Activated CD4-positive, alpha-beta T cell treated with anti-CD3 and anti-CD28 coated beads for 36 hours (primary cell): ENCODE data around the gene SLC16A11. TPM values are rescaled to one million over a fixed set of nuclear protein-coding genes. Genes with fewer than 3 reads are reported as not detected.

Source experiments
- ATAC-seq: fragments of 200-7000 bp; cut with Tn5 transposase; one replicate; pipeline ENCODE4 v1.10.0; 2021; ENCODE audit warnings: mild to moderate bottlenecking, moderate library complexity
- CTCF ChIA-PET: fragments of 350-600 bp; sonication (Branson Sonifier 250); formaldehyde crosslinking; loops from one replicate; lab custom pipeline; 2021; ENCODE audit warnings: antibody characterized with exemption; lab: Charles Lee
- POLR2A ChIA-PET: fragments of 350-600 bp; sonication (Branson Sonifier 250); formaldehyde crosslinking; loops from one replicate; lab custom pipeline; 2021; ENCODE audit warnings: antibody characterized with exemption, inconsistent platforms; lab: Charles Lee
- DNase-seq: peaks from one replicate; pipeline ENCODE4 v3.0.0-alpha.2; 2020
- H3K27ac Mint-ChIP-seq: one replicate; pipeline ENCODE4 v1.8.0; 2021; ENCODE audit warnings: mixed read lengths
- H3K27me3 Mint-ChIP-seq: one replicate; pipeline ENCODE4 v1.8.0; 2021; ENCODE audit warnings: mixed read lengths
- H3K36me3 Mint-ChIP-seq: one replicate; pipeline ENCODE4 v1.8.0; 2021; ENCODE audit warnings: low read depth, mixed read lengths
- H3K4me1 Mint-ChIP-seq: one replicate; pipeline ENCODE4 v1.8.0; 2021; ENCODE audit warnings: mixed read lengths
- H3K4me3 Mint-ChIP-seq: one replicate; pipeline ENCODE4 v1.8.0; 2021; ENCODE audit warnings: mild to moderate bottlenecking, moderate library complexity, mixed read lengths
- H3K9me3 Mint-ChIP-seq: one replicate; pipeline ENCODE4 v1.8.0; 2021; ENCODE audit warnings: low read depth, mixed read lengths
- intact Hi-C, 2 experiments: fragments of 100-400 bp; cut with DNase I in 1 of 2; cut with micrococcal nuclease in 1 of 2; formaldehyde crosslinking; loops; one replicate each; pipeline versions ENCODE4 v1.14.2 to v1.15.1; 2022 to 2024; cut with DNase I, micrococcal nuclease
- total RNA-seq, 2 experiments: library from RNA; stranded (reverse); gene quantifications; one replicate each; pipeline ENCODE4 v1.2.3, GENCODE V29; 2021

SLC16A11 gene
- total RNA-seq, 2 experiments from 2014 or later, result 1.2 to 1.5 TPM

DNA sequence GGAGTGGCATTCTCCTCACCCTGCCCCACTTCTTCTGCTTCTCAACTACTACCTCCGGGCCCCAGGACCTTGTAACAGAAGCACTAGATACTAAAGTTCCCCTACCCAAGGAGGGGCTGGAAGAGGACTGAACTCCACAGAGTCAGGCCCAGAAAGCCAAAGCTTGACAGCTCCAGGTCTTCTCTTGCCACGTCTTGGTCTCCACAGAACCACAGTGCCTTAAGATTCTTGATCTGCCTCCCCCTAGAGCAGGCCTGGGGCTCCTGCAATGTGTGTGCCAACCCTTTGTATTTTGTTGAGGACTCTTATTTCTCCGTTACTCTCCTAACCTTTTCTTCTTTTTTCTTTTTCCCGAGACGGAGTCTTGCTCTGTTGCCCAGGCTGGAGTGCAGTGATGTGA lies 4.1 kb downstream of the SLC16A11 start:
- intact Hi-C loops, result loop anchor here in 1 of 2 experiments (5.0 to 10.0 kb wide), 4 partner anchors 362 to 805 kb away; partner anchors contain the start of genes CD68, TMEM256, TP53 and WRAP53
- ChIA-PET CTCF (interaction anchor here (1.2 kb wide), 1 partner anchor 16 kb away, joined by 3 read pairs; no protein-coding TSS in a partner anchor), POLR2A (no interaction called here)
- ATAC-seq (no peak), DNase-seq (no peak)
- Mint-ChIP-seq H3K4me1 (peaks cover 33% of the 10 kb centered on the region), H3K27ac (peak overlapping the region; percentile 69), H3K9me3 (no peaks in the 10 kb centered on the region), H3K4me3 (no peak overlapping the region), H3K36me3 (peaks cover 2% of the 10 kb centered on the region), H3K27me3 (peaks cover under 1% of the 10 kb centered on the region)

DNA sequence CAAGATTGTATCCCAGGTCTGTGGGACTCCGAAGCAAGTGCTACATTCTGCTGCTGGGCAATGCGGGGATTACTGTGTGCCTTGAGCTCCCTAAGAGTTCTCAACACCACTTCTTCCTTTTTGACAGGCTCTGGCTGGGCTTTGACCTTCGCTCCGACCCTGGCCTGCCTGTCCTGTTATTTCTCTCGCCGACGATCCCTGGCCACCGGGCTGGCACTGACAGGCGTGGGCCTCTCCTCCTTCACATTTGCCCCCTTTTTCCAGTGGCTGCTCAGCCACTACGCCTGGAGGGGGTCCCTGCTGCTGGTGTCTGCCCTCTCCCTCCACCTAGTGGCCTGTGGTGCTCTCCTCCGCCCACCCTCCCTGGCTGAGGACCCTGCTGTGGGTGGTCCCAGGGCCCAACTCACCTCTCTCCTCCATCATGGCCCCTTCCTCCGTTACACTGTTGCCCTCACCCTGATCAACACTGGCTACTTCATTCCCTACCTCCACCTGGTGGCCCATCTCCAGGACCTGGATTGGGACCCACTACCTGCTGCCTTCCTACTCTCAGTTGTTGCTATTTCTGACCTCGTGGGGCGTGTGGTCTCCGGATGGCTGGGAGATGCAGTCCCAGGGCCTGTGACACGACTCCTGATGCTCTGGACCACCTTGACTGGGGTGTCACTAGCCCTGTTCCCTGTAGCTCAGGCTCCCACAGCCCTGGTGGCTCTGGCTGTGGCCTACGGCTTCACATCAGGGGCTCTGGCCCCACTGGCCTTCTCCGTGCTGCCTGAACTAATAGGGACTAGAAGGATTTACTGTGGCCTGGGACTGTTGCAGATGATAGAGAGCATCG lies 5.6 kb downstream of the SLC16A11 start:
- H3K27me3 Mint-ChIP-seq, result no peaks in the 10 kb centered on the region
- H3K36me3 Mint-ChIP-seq, result peaks cover 2% of the 10 kb centered on the region
- intact Hi-C loops, result loop anchor here in 1 of 2 experiments (5.0 kb wide), 2 partner anchors 364 to 649 kb away; partner anchors contain the start of genes TMEM256, TP53 and WRAP53
- peaks cover 39% of the 10 kb centered on the region for H3K4me1 Mint-ChIP-seq
- H3K9me3 Mint-ChIP-seq, result no peaks in the 10 kb centered on the region
- ChIA-PET POLR2A (interaction anchor here (0.7 kb wide), 1 partner anchor 335 kb away, joined by 3 read pairs; no protein-coding TSS in a partner anchor), CTCF (interaction anchor here (0.6 to 1.7 kb wide), 5 partner anchors 8 to 124 kb away, joined by 3 to 8 read pairs (median 4); partner anchors contain the start of gene BCL6B)
- no peak overlapping the region for H3K27ac Mint-ChIP-seq
- ATAC-seq, result no peak
- no peak for DNase-seq
- no peak overlapping the region for H3K4me3 Mint-ChIP-seq

DNA sequence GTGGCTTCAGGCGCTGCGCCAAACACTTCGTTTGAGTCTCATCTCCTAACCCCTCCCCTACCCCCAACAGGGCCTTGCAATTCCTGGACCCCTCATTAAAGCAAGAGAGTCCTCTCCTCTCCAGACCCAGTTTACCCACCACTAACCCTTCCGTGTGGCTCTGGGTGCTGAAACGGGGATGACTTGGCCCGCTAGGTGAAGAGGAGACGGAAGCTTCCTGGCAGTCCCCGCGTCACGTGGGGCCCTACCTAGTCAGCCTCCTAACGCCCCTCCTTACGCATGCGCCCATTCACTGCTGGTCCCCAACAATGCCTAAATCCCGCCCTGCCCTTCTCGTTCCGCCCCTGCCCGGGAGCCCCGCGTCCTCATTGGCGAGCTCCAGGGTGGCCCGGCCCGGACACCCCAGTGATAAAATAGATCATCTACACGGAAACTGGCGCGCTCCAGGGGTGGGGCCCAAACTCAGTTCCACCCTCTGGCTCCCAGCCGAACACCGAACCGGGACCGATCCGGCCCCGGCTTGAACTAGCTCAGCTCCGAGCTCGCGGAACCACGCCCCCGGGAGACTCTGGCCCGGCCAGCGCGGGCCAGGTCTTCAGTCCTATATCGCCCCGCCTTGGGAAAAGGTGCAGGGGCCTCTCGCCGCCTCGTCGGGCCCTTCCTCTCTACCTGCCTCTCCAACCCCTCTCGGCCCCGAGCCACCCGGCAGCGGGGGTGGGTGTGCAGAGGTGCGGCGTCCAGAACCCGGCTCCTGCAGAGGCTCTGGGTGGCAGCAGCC lies 8.1 kb downstream of the SLC16A11 start, which contains the start of gene SLC16A13:
TSS of gene SLC16A13 (plus strand) at position 425 of the 778 bp plus-strand sequence. CDS start 368 bp downstream, outside the sequence.
- peak within 1 kb of the TSS; percentile 96 for H3K27ac Mint-ChIP-seq
- H3K9me3 Mint-ChIP-seq, result no peaks in the 10 kb centered on the region
- peak; percentile 99 for DNase-seq
- intact Hi-C loops, result loop anchor here (1.0 to 5.0 kb wide), 7 partner anchors 12 to 652 kb away; partner anchors contain the start of genes BCL6B (in 1 of the 2), C17orf100 (in 1 of the 2), MED31 (in 1 of the 2) and TMEM256 (in 1 of the 2)
- POLR2A ChIA-PET, result interaction anchor here (0.5 to 1.6 kb wide), 14 partner anchors 10 to 1601 kb away, joined by 3 to 8 read pairs (median 4); partner anchors contain the start of genes DERL2, PHF23 and TP53
- H3K4me1 Mint-ChIP-seq, result peaks cover 45% of the 10 kb centered on the region
- peak within 1 kb of the TSS; percentile 86 for H3K4me3 Mint-ChIP-seq
- peaks cover 2% of the 10 kb centered on the region for H3K36me3 Mint-ChIP-seq
- H3K27me3 Mint-ChIP-seq, result no peaks in the 10 kb centered on the region
- CTCF ChIA-PET, result interaction anchor here (0.6 to 2.3 kb wide), 11 partner anchors 10 to 652 kb away, joined by 3 to 28 read pairs (median 4); partner anchors contain the start of gene TP53
- peak; percentile 95 for ATAC-seq

DNA sequence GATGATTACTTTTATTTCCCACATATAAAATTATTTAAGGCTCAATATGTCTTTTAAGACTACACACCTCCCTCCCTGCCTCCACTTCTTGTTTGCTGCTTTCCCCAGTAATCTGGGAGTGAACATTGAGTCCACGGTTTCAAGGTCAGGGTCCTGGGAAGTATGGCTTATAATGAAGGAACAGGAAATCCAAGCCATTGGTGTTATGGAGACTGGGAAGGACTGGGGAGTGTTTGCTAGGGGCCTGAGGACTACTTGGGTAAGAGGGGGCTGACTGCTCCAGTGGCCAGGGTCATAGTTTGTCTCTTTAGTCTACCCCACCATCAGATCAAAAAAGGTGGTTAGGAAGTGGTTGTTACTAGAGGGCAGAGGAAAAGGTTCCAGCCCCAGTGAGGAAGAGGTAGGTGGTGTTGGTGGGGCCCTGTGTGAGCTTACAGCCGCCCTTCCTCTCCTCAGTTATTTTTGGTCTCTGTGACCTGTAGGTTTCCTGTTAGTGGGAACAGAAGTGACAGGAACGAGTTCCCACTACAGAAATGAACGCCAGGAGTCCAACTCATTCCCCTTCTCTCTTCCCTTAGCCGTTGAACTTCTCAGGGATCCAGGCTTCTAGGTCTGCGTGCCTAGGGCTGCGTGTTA lies 8.8 kb downstream of the SLC16A11 start:
- ChIA-PET CTCF (interaction anchor here (0.6 to 2.3 kb wide), 10 partner anchors 9 to 652 kb away, joined by 3 to 28 read pairs (median 4); partner anchors contain the start of gene TP53), POLR2A (interaction anchor here (0.6 to 1.6 kb wide), 9 partner anchors 11 to 1549 kb away, joined by 3 to 5 read pairs (median 4); partner anchors contain the start of genes DERL2 and TP53)
- DNase-seq (peak; percentile 63), ATAC-seq (peak; percentile 49)
- intact Hi-C loops, result loop anchor here (1.0 to 5.0 kb wide), 7 partner anchors 12 to 652 kb away; partner anchors contain the start of genes BCL6B (in 1 of the 2), C17orf100 (in 1 of the 2), MED31 (in 1 of the 2) and TMEM256 (in 1 of the 2)
- Mint-ChIP-seq H3K4me3 (peak overlapping the region; percentile 86), H3K4me1 (peaks cover 52% of the 10 kb centered on the region), H3K9me3 (no peaks in the 10 kb centered on the region), H3K36me3 (peaks cover 5% of the 10 kb centered on the region), H3K27me3 (no peaks in the 10 kb centered on the region), H3K27ac (peak overlapping the region; percentile 96)

DNA sequence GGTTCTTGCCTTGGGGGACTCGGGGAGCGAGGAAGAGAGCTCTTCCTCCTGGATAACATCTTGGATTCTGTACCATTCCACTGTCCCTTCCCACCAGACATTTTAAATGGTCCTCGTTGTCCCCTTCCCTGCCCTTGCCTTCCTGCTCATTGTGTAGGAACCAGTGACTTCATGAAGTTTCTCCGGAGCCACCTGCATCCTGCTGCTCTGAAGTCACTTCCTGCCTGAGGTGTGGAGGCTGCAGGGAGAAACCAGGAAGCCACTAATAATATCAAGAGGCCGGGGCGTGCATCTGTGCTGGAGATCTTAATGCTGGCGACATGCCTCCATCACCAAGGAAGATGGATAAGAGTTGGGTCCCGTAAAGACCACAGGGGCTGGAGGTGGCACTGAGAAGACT lies 14.2 kb downstream of the SLC16A11 start:
- Mint-ChIP-seq H3K27ac (peak overlapping the region; percentile 96), H3K36me3 (peaks cover 9% of the 10 kb centered on the region), H3K4me3 (peak overlapping the region; percentile 70), H3K27me3 (no peaks in the 10 kb centered on the region), H3K9me3 (peaks cover 4% of the 10 kb centered on the region), H3K4me1 (peaks cover 44% of the 10 kb centered on the region)
- ATAC-seq (peak; percentile 90), DNase-seq (peak; percentile 79)
- intact Hi-C loops, result no loop called here
- POLR2A ChIA-PET, result no interaction called here
- CTCF ChIA-PET, result no interaction called here

DNA sequence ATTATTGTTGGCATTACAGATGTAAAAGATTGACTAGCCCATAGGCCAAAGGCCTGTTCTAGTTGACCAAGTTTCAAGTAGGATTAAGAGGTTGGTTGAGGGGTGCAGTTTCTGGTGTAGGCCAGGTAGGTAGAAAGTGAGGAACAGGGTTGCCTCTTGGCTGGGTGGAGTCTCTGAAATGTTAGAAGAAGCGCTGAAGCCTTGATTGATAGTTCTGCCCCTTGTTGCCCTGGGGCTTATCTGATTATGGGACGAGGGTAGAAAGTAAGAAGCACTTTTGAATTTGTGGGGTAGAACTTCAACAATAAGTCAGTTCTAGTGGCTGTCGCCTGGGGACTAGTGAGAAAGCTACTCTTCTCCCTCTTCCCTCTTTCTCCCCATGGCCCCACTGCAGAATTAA lies 14.8 kb downstream of the SLC16A11 start:
- DNase-seq, result no peak
- Mint-ChIP-seq H3K27ac (peak overlapping the region; percentile 96), H3K9me3 (peaks cover 4% of the 10 kb centered on the region), H3K4me1 (peaks cover 42% of the 10 kb centered on the region), H3K4me3 (no peak overlapping the region), H3K27me3 (no peaks in the 10 kb centered on the region), H3K36me3 (peaks cover 9% of the 10 kb centered on the region)
- ATAC-seq, result no peak
- intact Hi-C loops, result no loop called here
- ChIA-PET CTCF (interaction anchor here (0.9 kb wide), 1 partner anchor 14 kb away, joined by 3 read pairs; no protein-coding TSS in a partner anchor), POLR2A (no interaction called here)

DNA sequence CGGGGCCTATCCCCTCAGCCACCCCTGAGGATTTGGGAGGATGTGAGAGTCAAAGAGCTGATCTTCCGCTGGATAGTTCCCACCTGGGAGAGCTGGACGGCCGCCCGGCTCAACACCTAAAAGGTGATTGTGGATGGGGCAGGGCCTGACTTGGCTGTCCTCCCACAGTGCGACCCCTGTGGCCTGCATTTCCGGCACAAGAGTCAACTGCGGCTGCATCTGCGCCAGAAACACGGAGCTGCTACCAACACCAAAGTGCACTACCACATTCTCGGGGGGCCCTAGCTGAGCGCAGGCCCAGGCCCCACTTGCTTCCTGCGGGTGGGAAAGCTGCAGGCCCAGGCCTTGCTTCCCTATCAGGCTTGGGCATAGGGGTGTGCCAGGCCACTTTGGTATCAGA lies 16.6 kb downstream of the SLC16A11 start:
- peaks cover 11% of the 10 kb centered on the region for H3K27me3 Mint-ChIP-seq
- intact Hi-C loops, result no loop called here
- no peak overlapping the region for H3K27ac Mint-ChIP-seq
- no peak for ATAC-seq
- no peak overlapping the region for H3K4me3 Mint-ChIP-seq
- H3K36me3 Mint-ChIP-seq, result peaks cover 9% of the 10 kb centered on the region
- ChIA-PET POLR2A (no interaction called here), CTCF (interaction anchor here (1.0 to 1.9 kb wide), 3 partner anchors 8 to 288 kb away, joined by 3 to 5 read pairs (median 4); partner anchors contain the start of genes GPS2 and SLC16A13)
- peaks cover 4% of the 10 kb centered on the region for H3K9me3 Mint-ChIP-seq
- DNase-seq, result no peak
- H3K4me1 Mint-ChIP-seq, result peaks cover 44% of the 10 kb centered on the region

DNA sequence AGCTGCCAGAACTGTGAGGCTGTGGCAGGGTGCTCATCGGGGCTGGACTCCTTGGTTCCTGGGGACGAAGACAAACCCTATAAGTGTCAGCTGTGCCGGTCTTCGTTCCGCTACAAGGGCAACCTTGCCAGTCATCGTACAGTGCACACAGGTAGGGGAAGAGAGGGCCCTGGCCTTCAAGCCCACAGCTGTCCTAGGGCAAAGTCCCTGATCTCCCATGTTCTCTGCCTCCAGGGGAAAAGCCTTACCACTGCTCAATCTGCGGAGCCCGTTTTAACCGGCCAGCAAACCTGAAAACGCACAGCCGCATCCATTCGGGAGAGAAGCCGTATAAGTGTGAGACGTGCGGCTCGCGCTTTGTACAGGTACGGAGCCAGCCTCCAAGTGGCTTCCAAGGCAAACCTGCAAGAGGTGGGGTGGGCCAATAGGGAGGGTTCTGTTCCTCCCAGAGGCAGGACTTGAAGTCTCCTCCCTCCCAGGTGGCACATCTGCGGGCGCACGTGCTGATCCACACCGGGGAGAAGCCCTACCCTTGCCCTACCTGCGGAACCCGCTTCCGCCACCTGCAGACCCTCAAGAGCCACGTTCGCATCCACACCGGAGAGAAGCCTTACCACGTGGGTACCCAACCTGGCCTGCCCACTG lies 17.3 kb downstream of the SLC16A11 start:
- Mint-ChIP-seq H3K36me3 (peaks cover 9% of the 10 kb centered on the region), H3K9me3 (peaks cover 4% of the 10 kb centered on the region), H3K4me3 (no peak overlapping the region), H3K4me1 (peaks cover 47% of the 10 kb centered on the region), H3K27me3 (peaks cover 11% of the 10 kb centered on the region), H3K27ac (no peak overlapping the region)
- ChIA-PET CTCF (interaction anchor here (1.9 kb wide), 1 partner anchor 9 kb away, joined by 5 read pairs; the partner anchor contains the start of gene SLC16A13), POLR2A (no interaction called here)
- no peak for DNase-seq
- ATAC-seq, result no peak
- intact Hi-C loops, result no loop called here

DNA sequence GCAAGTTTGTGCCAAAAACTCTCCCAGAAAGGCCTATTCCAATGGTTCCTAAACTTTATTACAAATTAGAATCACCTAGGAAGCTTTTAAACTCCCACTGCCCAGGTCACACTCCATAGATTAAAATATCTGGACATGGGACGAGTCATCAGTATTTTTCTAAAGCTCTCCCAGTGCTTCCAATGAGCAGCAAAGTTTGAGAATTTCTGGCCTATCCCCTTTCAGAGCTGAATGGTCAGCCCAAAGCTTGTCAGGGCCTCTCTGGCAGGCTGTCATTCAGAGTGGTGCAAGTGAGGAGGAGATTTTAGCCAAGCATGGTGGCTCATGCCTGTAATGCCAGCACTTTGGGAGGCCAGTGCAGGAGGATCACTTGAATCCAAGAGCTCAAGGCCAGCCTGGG lies 18.6 kb downstream of the SLC16A11 start:
- no peak overlapping the region for H3K27ac Mint-ChIP-seq
- intact Hi-C loops, result no loop called here
- peaks cover 4% of the 10 kb centered on the region for H3K9me3 Mint-ChIP-seq
- peaks cover 7% of the 10 kb centered on the region for H3K36me3 Mint-ChIP-seq
- POLR2A ChIA-PET, result interaction anchor here (0.6 to 1.0 kb wide), 3 partner anchors 11 to 461 kb away, joined by 3 read pairs; partner anchors contain the start of gene SLC16A13
- H3K4me3 Mint-ChIP-seq, result no peak overlapping the region
- peaks cover 12% of the 10 kb centered on the region for H3K27me3 Mint-ChIP-seq
- ATAC-seq (no peak), DNase-seq (no peak)
- CTCF ChIA-PET, result interaction anchor here (1.3 to 1.9 kb wide), 3 partner anchors 10 to 21 kb away, joined by 5 read pairs; partner anchors contain the start of gene SLC16A13
- peaks cover 47% of the 10 kb centered on the region for H3K4me1 Mint-ChIP-seq
